ENCODE data around the gene FBLL1. TPM values are rescaled to one million over a fixed set of nuclear protein-coding genes. Genes with fewer than 3 reads are reported as not detected.
A peak's percentile ranks its signal among the peaks of the same experiment; 100 is the strongest.

FBLL1 gene
- total and polyA plus RNA-seq, 2 donors (not counting 3 experiments of a cell fraction or from before 2014, with no cell fraction given) = 0.44 to 2.5 TPM

DNA sequence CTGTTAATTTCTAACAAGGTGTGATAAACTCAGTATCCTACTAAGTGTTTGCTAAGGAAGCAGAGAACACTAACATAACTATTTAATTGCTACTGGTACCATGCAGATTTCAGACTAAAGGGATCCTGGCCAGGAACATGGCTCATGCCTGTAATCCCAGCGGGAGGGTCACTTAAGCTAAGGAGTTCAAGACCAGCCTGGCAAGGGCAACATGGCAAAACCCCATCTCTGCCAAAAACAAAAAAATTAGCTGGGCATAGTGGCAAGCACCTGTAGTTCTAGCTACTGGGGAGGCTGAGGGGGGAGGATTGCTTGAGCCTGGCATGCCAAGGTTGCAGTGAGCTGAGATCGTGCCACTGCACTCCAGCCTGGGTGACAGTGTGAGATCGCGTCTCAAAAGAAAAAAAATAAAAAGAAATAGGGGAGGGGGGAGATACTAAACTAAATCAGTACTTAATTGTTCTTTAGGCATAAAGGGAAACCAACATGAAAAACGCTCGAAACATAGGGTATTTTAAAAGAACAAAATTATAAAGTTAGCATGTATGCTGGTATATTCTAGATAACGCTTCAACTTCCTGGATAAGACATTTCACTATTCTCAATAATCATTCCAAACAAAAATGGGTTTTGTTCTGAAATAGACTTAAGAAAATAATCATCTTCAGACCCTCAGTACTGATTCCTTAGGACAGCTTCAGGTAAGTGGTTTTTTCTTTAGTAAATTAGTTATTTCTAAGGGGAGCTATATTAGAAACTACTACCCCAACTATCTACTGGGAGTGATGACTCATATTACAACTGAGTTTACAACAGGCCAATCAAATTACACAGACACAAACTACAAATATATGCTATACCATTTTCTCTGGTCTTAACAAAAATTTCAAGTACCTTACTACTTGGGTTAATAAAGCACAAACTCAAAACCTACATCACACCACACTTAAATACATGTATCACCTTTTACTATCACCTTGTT is 46.6 kb downstream of the FBLL1 start:
- FAIRE-seq (no peak), DNase-seq (ENCODE audit: low read depth, low spot score) (no peak)
- no peak overlapping the region for H3K4me3 ChIP-seq (replicated peaks in 1 of 3; ENCODE audit: insufficient read depth in 1 of 3, low read depth in 1 of 3, low read length in 3 of 3)
- no peaks in the 10 kb centered on the region for H3K9me3 ChIP-seq (replicated peaks; ENCODE audit: control insufficient read depth, insufficient read depth, low read length)
- peaks cover 79% of the 10 kb centered on the region for H3K79me2 ChIP-seq (ENCODE audit: control insufficient read depth, insufficient read depth, low read length)
- H4K20me1 ChIP-seq (replicated peaks; ENCODE audit: control insufficient read depth, extremely low read depth, insufficient read depth, low read length) = peaks cover 8% of the 10 kb centered on the region
- peaks cover 24% of the 10 kb centered on the region for H3K4me1 ChIP-seq (ENCODE audit: control insufficient read depth, extremely low read depth, insufficient read depth, low read length)
- dilution Hi-C loops (cut with MboI; ENCODE audit: extremely low pct_ligation_motif_present, low sequenced_read_pairs) (no loop called here), intact Hi-C loops (cut with micrococcal nuclease) (loop anchor here (5.0 kb wide), 1 partner anchor 1397 kb away; no protein-coding TSS in a partner anchor)
- H3K9me1 ChIP-seq (replicated peaks; ENCODE audit: control insufficient read depth, extremely low read depth, insufficient read depth, low read length) = no peaks in the 10 kb centered on the region
- POLR2A ChIA-PET = no interaction called here
- H3K27me3 ChIP-seq (ENCODE audit: control insufficient read depth in 2 of 2, insufficient read depth in 2 of 2, low read length in 2 of 2) = no peaks in the 10 kb centered on the region
- no peak for TF ChIP-seq EZH2 (IDR thresholded peaks at IDR 0.05; ENCODE audit: borderline replicate concordance, low read depth, low read length, severe bottlenecking)
- no peak for TF ChIP-seq POLR2AphosphoS5 (IDR thresholded peaks at IDR 0.05; ENCODE audit: insufficient read depth, low read depth, low read length)
- TF ChIP-seq JUN (IDR thresholded peaks at IDR 0.05; ENCODE audit: borderline replicate concordance, insufficient read depth, insufficient read length, low read depth) = peak; percentile 26
- TF ChIP-seq FOS (IDR thresholded peaks at IDR 0.05; ENCODE audit: borderline replicate concordance, insufficient read depth, low read length) = peak; percentile 41
- TF ChIP-seq POLR2A (IDR thresholded peaks at IDR 0.05; ENCODE audit: low read depth, low read length) = no peak
- TF ChIP-seq MYC (IDR thresholded peaks at IDR 0.05; ENCODE audit: low read depth, low read length) = no peak
- TF ChIP-seq, protein P1, sequence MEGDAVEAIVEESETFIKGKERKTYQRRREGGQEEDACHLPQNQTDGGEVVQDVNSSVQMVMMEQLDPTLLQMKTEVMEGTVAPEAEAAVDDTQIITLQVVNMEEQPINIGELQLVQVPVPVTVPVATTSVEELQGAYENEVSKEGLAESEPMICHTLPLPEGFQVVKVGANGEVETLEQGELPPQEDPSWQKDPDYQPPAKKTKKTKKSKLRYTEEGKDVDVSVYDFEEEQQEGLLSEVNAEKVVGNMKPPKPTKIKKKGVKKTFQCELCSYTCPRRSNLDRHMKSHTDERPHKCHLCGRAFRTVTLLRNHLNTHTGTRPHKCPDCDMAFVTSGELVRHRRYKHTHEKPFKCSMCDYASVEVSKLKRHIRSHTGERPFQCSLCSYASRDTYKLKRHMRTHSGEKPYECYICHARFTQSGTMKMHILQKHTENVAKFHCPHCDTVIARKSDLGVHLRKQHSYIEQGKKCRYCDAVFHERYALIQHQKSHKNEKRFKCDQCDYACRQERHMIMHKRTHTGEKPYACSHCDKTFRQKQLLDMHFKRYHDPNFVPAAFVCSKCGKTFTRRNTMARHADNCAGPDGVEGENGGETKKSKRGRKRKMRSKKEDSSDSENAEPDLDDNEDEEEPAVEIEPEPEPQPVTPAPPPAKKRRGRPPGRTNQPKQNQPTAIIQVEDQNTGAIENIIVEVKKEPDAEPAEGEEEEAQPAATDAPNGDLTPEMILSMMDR (IDR thresholded peaks at IDR 0.05; ENCODE audit: extremely low read depth in 1 of 2, insufficient read depth in 1 of 2, low read depth in 1 of 2, low read length in 2 of 2) = no peak
- TF ChIP-seq GATA2 (IDR thresholded peaks at IDR 0.05; ENCODE audit: insufficient read depth, insufficient read length, low read depth, low read length) = no peak
- TF ChIP-seq, protein P2, sequence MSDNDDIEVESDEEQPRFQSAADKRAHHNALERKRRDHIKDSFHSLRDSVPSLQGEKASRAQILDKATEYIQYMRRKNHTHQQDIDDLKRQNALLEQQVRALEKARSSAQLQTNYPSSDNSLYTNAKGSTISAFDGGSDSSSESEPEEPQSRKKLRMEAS (IDR thresholded peaks at IDR 0.05; ENCODE audit: insufficient read depth, insufficient read length) = no peak
- BruUV-seq (replicated peaks) = no TSS peak
- no peaks in the 10 kb centered on the region for H3K36me3 ChIP-seq (ENCODE audit: control insufficient read depth in 2 of 2, extremely low read depth in 1 of 2, insufficient read depth in 2 of 2, low read length in 2 of 2)
- CTCF ChIA-PET = interaction anchor here (0.7 kb wide), 1 partner anchor 19 kb away, joined by 3 read pairs; no protein-coding TSS in a partner anchor
- H3K27ac ChIP-seq (ENCODE audit: insufficient read depth, low read depth, low read length) = no peak overlapping the region
- H3K9ac ChIP-seq (replicated peaks; ENCODE audit: extremely low read depth, insufficient read depth, low read length) = no peak overlapping the region
- peak overlapping the region; percentile 52 for H3K4me2 ChIP-seq (ENCODE audit: insufficient read depth, low read length)
- no peak overlapping the region for H2AFZ ChIP-seq (ENCODE audit: low read depth, low read length)
